Stimulated activated CD4-positive, alpha-beta T cell treated with anti-CD3 and anti-CD28 coated beads, TNF-alpha, amount 100 ng/mL, for 24 hours (primary cell): ENCODE results near the gene OR11H6.
"Not testable (repeated sequence)": the region's sequence is repeated elsewhere in the genome, so short reads cannot be mapped to it uniquely, and the experiment has no call there.

Experiments used
- DNase-seq, 3 experiments: peaks; one replicate each; pipeline ENCODE4 v3.0.0-alpha.2; 2020; ENCODE audit warnings: low read depth in 3 of 3

Gene OR11H6

GRCh38 chr14:20262642-20263128 lies 39.2 kb downstream of the OR11H6 start:
- no peak for DNase-seq

- not testable (repeated sequence) for DNase-seq
These were observed 40.9 kb downstream of the OR11H6 start for GRCh38 chr14:20264361-20264760.

GRCh38 chr14:20274062-20274461 lies 50.6 kb downstream of the OR11H6 start:
- no peak for DNase-seq
